Measurements from ENCODE around the gene PYCARD. TPM values are rescaled to one million over a fixed set of nuclear protein-coding genes. Genes with fewer than 3 reads are reported as not detected.
"Not testable (repeated sequence)": the region's sequence is repeated elsewhere in the genome, so short reads cannot be mapped to it uniquely, and the experiment has no call there.

PYCARD gene
- total and polyA plus RNA-seq, 8 donors: 3.3 to 27.3 (median 9.6) TPM

GRCh38 chr16:31179219-31179746 is 23.3 kb downstream of the PYCARD start:
- peaks cover 0 to 19% (median 0%) of the 10 kb centered on the region in 3 donors for H3K36me3 ChIP-seq
- no peaks in the 10 kb centered on the region for H3K27me3 ChIP-seq
- peak overlapping the region; percentile 57 to 92 (median 72) for H3K4me3 ChIP-seq
- 2% methylated on average over 27 of the region's 27 CpGs for WGBS, 2 donors
- H3K4me1 ChIP-seq: peaks cover 13 to 16% (median 14%) of the 10 kb centered on the region in 3 donors
- ATAC-seq (peak in 3 of 4 donors; percentile 0 to 1 (median 1)), FAIRE-seq (no peak), DNase-seq (no peak)
- no peaks in the 10 kb centered on the region for H3K9me3 ChIP-seq
- TF ChIP-seq, protein P1, sequence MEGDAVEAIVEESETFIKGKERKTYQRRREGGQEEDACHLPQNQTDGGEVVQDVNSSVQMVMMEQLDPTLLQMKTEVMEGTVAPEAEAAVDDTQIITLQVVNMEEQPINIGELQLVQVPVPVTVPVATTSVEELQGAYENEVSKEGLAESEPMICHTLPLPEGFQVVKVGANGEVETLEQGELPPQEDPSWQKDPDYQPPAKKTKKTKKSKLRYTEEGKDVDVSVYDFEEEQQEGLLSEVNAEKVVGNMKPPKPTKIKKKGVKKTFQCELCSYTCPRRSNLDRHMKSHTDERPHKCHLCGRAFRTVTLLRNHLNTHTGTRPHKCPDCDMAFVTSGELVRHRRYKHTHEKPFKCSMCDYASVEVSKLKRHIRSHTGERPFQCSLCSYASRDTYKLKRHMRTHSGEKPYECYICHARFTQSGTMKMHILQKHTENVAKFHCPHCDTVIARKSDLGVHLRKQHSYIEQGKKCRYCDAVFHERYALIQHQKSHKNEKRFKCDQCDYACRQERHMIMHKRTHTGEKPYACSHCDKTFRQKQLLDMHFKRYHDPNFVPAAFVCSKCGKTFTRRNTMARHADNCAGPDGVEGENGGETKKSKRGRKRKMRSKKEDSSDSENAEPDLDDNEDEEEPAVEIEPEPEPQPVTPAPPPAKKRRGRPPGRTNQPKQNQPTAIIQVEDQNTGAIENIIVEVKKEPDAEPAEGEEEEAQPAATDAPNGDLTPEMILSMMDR (IDR thresholded peaks at IDR 0.05): no peak
- H3K27ac ChIP-seq: peak overlapping the region; percentile 89 to 98 (median 92)
- intact Hi-C loops (cut with DNase I): no loop called here

DNA sequence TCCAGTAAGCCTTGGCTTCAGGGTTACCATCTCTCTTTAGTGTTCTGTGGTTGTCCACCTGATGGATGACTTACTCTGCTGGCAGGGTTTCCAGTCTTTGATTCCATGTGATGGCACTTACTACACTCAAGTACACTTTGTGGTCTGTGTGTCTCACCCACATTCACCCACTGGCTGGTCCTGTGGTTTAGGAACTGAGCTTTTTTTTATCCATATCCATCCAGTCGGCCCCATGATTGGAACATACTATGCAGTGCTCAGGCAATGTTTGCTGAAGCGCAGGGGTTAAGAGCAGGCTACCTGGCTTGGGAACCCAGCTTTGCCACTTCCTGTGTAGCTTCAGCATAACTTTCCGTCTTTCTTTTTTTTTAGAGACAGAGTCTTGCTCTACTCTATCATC is 25.4 kb downstream of the PYCARD start:
- no peak for ATAC-seq
- FAIRE-seq: no peak
- intact Hi-C loops (cut with DNase I): no loop called here
- H3K4me1 ChIP-seq: peaks cover 4 to 10% (median 8%) of the 10 kb centered on the region in 3 donors
- no peak overlapping the region for H3K4me3 ChIP-seq
- no peaks in the 10 kb centered on the region for H3K27me3 ChIP-seq
- no peaks in the 10 kb centered on the region for H3K9me3 ChIP-seq
- WGBS, 2 donors: 59 to 74% methylated on average over 3 of the region's 3 CpGs
- H3K27ac ChIP-seq: no peak overlapping the region
- H3K36me3 ChIP-seq: no peaks in the 10 kb centered on the region
- DNase-seq: no peak
- TF ChIP-seq, protein P1 (IDR thresholded peaks at IDR 0.05): no peak

DNA sequence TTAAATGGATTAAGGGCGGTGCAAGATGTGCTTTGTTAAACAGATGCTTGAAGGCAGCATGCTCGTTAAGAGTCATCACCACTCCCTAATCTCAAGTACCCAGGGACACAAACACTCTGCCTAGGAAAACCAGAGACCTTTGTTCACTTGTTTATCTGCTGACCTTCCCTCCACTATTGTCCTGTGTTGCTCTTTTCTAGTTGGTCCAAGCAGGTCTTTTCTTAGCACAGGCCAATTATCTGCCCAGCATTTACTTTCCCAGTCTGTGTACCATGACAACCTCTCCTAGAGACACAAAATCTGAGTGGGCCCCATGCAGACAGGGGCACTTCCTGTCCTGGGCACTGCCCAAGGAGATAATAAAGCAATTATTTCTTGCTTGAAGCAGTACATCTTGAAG is 32.5 kb downstream of the PYCARD start:
- H3K4me1 ChIP-seq; intact Hi-C loops (cut with DNase I); H3K4me3 ChIP-seq; H3K27me3 ChIP-seq; H3K9me3 ChIP-seq; DNase-seq; ATAC-seq; H3K27ac ChIP-seq; FAIRE-seq; H3K36me3 ChIP-seq: not testable (repeated sequence)
- WGBS, 2 donors: no CpG with 5 or more reads among the region's 2 CpGs

DNA sequence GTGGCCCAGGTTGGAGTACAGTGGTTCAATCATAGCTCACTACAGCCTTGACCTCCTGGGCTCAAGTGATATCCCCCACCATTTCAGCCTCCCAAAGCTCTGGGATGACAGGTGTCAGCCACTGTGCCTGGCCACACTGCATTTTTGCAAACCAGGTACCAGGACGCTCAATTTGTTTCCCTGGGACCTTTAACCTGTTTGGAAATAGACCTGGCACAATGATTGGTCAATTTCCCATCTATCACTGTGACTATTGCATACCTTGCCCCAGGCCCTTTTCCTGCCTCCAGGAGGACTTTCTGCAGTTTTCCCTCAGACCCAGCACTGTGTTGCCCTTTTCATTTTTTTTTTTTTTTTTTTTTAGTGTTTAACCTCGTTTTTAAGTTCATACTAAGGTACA is 33.7 kb downstream of the PYCARD start:
- no peaks in the 10 kb centered on the region for H3K27me3 ChIP-seq
- intact Hi-C loops (cut with DNase I): no loop called here
- 43 to 47% methylated on average over 2 of the region's 2 CpGs for WGBS, 2 donors
- H3K4me3 ChIP-seq: no peak overlapping the region
- no peaks in the 10 kb centered on the region for H3K4me1 ChIP-seq
- DNase-seq (no peak), FAIRE-seq (no peak), ATAC-seq (no peak)
- H3K36me3 ChIP-seq: no peaks in the 10 kb centered on the region
- no peaks in the 10 kb centered on the region for H3K9me3 ChIP-seq
- no peak overlapping the region for H3K27ac ChIP-seq
- TF ChIP-seq, protein P1 (IDR thresholded peaks at IDR 0.05): no peak

- no peak overlapping the region for H3K4me3 ChIP-seq
- WGBS, 2 donors: 86 to 92% methylated on average over 8 of the region's 8 CpGs
- no peak for FAIRE-seq
- TF ChIP-seq, protein P1 (IDR thresholded peaks at IDR 0.05): no peak
- H3K27me3 ChIP-seq: no peaks in the 10 kb centered on the region
- no peaks in the 10 kb centered on the region for H3K4me1 ChIP-seq
- H3K36me3 ChIP-seq: no peaks in the 10 kb centered on the region
- intact Hi-C loops (cut with DNase I): no loop called here
- no peak overlapping the region for H3K27ac ChIP-seq
- ATAC-seq: no peak
- H3K9me3 ChIP-seq: no peaks in the 10 kb centered on the region
- no peak for DNase-seq
Measured at GRCh38 chr16:31167315-31167714, 35.2 kb downstream of the PYCARD start.
